ENCODE results near the gene KRTAP10-8.

DNA sequence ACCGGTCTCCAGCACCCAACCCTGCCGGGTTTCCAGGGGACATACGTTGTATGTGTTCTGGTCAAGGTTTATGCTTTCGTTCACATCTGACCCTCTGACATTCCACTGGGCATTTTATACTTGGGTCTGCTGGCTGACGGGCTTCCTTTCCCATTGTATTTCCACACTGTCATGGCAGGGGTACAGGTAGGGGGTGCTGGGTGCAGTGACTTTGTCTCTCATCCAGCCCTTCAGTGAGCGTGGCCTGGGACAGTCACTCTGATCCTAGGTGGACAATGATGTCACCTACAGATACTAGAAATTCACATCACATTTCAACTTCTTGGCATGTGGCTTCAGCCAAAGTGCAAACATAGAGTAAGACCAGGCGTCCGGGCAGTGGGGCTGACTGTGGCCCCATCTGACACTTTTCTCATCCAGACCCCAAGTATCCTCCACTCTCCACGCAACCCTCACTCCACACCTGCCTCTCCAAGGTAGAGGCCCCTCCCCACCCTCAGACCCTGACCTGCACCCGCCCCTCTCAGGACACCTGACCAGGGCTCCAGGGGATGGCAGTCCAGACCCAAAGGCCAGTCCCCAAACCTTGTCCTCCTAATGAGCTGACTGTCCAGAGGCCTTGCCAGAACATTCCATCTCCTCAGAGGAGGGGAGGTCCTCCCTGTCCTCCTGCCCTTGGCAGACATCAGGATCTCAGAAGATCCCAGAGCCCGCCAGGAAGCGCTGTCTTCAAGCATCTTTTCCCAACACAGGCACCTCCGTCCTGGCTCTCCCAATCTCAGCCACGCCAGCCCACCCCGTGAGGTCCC is 24.5 kb downstream of the KRTAP10-8 start:
- no peak for TF ChIP-seq POLR2A (IDR thresholded peaks at IDR 0.05)
- TF ChIP-seq CTCF (IDR thresholded peaks at IDR 0.05) = no peak

Data from prostate gland (tissue), 2 donors.